ENCODE data around the gene ST13. TPM values are rescaled to one million over a fixed set of nuclear protein-coding genes. Genes with fewer than 3 reads are reported as not detected.

The ST13 gene
- total and polyA plus RNA-seq, 9 of the 15 experiments (the other 6 are each of a cell fraction or from before 2014, with no cell fraction given), result 53.6 to 311 (median 195) TPM

DNA sequence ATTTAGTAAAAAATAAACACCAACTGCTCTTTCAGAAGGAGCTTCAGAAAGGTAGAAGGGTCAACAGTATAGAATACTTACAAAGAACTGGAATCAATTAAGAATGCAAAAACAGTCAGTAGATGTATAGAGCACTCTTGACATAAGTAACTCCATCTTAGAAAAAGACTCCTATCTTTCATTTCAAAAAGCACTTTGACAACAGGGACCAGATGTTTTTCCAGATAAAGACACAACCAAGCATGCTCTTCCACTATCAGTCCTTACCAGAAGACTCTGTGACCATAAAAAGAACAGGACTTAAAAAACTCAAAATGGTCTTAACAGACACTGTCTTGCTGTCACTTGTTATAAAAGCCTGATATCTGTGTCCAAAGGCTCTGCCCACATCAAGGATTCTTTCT is 42.5 kb downstream of the ST13 start (continued):
- TF ChIP-seq, protein P1, sequence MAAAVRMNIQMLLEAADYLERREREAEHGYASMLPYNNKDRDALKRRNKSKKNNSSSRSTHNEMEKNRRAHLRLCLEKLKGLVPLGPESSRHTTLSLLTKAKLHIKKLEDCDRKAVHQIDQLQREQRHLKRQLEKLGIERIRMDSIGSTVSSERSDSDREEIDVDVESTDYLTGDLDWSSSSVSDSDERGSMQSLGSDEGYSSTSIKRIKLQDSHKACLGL (CRISPR knock-in tag; IDR thresholded peaks at IDR 0.05; ENCODE audit: borderline replicate concordance, poor library complexity, severe bottlenecking), result peak; percentile 98
- TF ChIP-seq, protein P2, sequence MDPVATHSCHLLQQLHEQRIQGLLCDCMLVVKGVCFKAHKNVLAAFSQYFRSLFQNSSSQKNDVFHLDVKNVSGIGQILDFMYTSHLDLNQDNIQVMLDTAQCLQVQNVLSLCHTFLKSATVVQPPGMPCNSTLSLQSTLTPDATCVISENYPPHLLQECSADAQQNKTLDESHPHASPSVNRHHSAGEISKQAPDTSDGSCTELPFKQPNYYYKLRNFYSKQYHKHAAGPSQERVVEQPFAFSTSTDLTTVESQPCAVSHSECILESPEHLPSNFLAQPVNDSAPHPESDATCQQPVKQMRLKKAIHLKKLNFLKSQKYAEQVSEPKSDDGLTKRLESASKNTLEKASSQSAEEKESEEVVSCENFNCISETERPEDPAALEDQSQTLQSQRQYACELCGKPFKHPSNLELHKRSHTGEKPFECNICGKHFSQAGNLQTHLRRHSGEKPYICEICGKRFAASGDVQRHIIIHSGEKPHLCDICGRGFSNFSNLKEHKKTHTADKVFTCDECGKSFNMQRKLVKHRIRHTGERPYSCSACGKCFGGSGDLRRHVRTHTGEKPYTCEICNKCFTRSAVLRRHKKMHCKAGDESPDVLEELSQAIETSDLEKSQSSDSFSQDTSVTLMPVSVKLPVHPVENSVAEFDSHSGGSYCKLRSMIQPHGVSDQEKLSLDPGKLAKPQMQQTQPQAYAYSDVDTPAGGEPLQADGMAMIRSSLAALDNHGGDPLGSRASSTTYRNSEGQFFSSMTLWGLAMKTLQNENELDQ (CRISPR knock-in tag; IDR thresholded peaks at IDR 0.05; ENCODE audit: borderline replicate concordance), result no peak
- no peak; the same call in 1 of the 2 replicates for TF ChIP-seq RAD51 (IDR thresholded peaks at IDR 0.05; ENCODE audit: borderline replicate concordance, low read depth)
- TF ChIP-seq ZNF263 (CRISPR knock-in tag; IDR thresholded peaks at IDR 0.05; ENCODE audit: borderline replicate concordance), result no peak
- TF ChIP-seq, protein P3, sequence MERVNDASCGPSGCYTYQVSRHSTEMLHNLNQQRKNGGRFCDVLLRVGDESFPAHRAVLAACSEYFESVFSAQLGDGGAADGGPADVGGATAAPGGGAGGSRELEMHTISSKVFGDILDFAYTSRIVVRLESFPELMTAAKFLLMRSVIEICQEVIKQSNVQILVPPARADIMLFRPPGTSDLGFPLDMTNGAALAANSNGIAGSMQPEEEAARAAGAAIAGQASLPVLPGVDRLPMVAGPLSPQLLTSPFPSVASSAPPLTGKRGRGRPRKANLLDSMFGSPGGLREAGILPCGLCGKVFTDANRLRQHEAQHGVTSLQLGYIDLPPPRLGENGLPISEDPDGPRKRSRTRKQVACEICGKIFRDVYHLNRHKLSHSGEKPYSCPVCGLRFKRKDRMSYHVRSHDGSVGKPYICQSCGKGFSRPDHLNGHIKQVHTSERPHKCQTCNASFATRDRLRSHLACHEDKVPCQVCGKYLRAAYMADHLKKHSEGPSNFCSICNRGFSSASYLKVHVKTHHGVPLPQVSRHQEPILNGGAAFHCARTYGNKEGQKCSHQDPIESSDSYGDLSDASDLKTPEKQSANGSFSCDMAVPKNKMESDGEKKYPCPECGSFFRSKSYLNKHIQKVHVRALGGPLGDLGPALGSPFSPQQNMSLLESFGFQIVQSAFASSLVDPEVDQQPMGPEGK (CRISPR knock-in tag; IDR thresholded peaks at IDR 0.05; ENCODE audit: borderline replicate concordance), result peak; percentile 97
- TF ChIP-seq NONO (IDR thresholded peaks at IDR 0.05; ENCODE audit: low read depth in 2 of 2, low read length in 1 of 2), result 0 out of 4 replicates have a peak, but pooled peaks of 1 of the 2 experiments have one; percentile 15
- no peak for TF ChIP-seq KAT7 (CRISPR knock-in tag; IDR thresholded peaks at IDR 0.05; ENCODE audit: borderline replicate concordance)
- peak; percentile 94 for TF ChIP-seq SLC30A9 (CRISPR knock-in tag; IDR thresholded peaks at IDR 0.05)
- peak; percentile 99 for TF ChIP-seq ZFP1 (CRISPR knock-in tag; IDR thresholded peaks at IDR 0.05)
- no peak for TF ChIP-seq ZSCAN29 (IDR thresholded peaks at IDR 0.05)
- no peak for TF ChIP-seq SP2 (IDR thresholded peaks at IDR 0.05; ENCODE audit: extremely low read depth, low read depth, low read length, poor library complexity, severe bottlenecking)
- TF ChIP-seq RFX5 (IDR thresholded peaks at IDR 0.05; ENCODE audit: low read depth, low read length), result no peak
- no peak for TF ChIP-seq DACH1 (IDR thresholded peaks at IDR 0.05; ENCODE audit: partially characterized antibody)
- TF ChIP-seq, protein P4, sequence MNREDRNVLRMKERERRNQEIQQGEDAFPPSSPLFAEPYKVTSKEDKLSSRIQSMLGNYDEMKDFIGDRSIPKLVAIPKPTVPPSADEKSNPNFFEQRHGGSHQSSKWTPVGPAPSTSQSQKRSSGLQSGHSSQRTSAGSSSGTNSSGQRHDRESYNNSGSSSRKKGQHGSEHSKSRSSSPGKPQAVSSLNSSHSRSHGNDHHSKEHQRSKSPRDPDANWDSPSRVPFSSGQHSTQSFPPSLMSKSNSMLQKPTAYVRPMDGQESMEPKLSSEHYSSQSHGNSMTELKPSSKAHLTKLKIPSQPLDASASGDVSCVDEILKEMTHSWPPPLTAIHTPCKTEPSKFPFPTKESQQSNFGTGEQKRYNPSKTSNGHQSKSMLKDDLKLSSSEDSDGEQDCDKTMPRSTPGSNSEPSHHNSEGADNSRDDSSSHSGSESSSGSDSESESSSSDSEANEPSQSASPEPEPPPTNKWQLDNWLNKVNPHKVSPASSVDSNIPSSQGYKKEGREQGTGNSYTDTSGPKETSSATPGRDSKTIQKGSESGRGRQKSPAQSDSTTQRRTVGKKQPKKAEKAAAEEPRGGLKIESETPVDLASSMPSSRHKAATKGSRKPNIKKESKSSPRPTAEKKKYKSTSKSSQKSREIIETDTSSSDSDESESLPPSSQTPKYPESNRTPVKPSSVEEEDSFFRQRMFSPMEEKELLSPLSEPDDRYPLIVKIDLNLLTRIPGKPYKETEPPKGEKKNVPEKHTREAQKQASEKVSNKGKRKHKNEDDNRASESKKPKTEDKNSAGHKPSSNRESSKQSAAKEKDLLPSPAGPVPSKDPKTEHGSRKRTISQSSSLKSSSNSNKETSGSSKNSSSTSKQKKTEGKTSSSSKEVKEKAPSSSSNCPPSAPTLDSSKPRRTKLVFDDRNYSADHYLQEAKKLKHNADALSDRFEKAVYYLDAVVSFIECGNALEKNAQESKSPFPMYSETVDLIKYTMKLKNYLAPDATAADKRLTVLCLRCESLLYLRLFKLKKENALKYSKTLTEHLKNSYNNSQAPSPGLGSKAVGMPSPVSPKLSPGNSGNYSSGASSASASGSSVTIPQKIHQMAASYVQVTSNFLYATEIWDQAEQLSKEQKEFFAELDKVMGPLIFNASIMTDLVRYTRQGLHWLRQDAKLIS (CRISPR knock-in tag; IDR thresholded peaks at IDR 0.05), result no peak
- TF ChIP-seq HNRNPH1 (optimal IDR thresholded peaks at IDR 0.05; ENCODE audit: low read depth, low read length), result no peak
- TF ChIP-seq HCFC1 (IDR thresholded peaks at IDR 0.05; ENCODE audit: low read depth, low read length), result no peak
- TF ChIP-seq MTF1 (CRISPR knock-in tag; IDR thresholded peaks at IDR 0.05; ENCODE audit: borderline replicate concordance), result peak; percentile 99

Data from K562 (cell line).